GM19238 (cell line): ENCODE data around the gene TUBG2.
A peak's percentile ranks its signal among the peaks of the same experiment; 100 is the strongest.

Experiments used
- DNase-seq: peaks from one replicate; pipeline ENCODE4 v3.0.0; 2011; ENCODE audit warnings: low spot score; ENCODE audit not compliant: insufficient read length

TUBG2 gene

DNA sequence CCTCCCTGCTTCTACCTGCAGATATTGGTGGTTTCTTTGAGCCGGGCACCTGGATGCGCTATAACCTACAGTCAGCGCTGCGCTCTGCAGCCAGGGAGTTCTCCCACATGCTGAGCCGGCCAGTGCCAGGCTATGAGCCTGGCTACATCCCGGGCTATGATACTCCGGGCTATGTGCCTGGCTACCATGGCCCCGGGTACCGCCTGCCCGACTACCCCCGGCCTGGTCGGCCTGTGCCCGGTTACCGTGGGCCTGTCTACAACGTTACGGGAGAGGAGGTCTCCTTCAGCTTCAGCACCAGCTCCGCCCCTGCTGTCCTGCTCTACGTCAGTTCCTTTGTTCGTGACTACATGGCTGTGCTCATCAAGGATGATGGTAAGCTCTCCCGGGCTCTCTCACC, 36.4 kb downstream of the TUBG2 start:
- no peak for DNase-seq

DNA sequence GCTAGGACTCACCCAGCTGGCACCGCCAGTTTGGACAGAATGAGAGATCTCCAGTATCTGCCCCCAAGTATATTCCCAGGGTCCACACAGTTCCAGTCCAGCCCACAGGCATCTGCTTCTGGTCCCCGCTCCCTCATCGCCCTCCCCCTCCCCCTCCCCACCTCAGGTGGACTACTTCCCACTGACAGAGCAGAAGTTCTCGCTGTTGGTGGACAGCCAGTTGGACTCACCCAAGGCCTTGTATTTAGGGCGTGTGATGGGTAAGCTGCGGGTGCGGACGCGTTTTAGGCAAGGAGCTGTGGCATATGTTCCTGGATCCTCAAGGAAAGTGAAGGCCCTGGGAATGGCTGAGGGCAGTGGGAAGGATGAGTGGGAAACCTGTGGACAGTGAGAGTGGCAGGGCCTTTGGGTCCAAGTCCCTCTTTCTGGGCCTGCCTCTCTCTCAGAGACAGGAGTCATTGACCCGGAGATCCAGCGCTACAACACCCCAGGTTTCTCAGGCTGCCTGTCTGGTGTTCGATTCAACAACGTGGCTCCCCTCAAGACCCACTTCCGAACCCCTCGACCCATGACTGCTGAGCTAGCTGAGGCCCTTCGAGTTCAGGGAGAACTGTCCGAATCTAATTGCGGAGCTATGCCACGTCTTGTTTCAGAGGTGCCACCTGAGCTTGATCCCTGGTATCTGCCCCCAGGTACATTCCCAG, 38.2 kb downstream of the TUBG2 start:
- DNase-seq = no peak

DNA sequence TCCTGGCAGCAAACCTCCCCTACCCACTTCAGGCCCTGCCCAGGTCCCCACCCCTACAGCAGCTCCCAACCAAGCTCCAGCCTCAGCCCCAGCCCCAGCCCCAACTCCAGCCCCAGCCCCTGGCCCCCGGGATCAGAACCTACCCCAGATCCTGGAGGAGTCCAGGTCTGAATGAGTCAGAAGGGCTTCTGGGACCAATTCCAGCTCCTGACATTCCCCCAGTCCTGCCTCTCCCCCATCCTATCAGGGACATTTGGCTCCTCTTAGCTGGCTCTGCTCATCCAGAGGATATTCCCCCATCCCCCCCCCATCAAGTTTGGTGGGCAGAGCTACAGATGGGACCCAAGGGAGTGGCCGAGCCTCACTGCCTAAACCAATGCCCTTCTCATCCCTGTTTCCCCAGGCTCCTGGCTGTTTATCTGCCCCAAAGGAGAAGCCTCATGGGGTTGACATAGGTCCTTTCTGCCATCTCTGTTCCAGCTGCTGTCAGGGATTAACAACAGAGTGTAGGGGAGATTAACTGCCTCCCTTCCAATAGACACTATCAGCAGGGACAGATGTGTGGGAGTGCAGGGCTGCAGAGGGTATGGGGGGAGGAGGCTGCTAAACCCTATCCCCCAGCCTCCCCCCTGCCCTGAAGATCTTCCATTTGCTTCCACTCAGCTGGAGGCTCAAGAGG, 39.8 kb downstream of the TUBG2 start:
- no peak for DNase-seq

DNA sequence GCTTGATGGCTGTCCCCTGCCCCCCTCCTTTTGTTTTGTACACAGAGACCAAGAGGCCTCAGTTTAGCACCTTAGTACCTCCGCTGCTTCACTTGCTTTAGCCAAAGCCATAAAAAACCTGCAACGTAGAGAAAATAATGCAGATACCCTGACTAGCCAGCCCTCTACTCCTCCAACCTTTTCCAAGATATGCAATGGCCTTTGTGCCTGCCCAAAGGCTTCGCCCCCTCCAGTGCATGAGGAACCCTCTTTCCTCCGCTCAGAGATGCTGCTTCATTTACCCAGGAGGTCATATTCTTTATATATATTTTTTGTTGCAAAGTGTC, 40.3 kb downstream of the TUBG2 start:
- DNase-seq = no peak

DNA sequence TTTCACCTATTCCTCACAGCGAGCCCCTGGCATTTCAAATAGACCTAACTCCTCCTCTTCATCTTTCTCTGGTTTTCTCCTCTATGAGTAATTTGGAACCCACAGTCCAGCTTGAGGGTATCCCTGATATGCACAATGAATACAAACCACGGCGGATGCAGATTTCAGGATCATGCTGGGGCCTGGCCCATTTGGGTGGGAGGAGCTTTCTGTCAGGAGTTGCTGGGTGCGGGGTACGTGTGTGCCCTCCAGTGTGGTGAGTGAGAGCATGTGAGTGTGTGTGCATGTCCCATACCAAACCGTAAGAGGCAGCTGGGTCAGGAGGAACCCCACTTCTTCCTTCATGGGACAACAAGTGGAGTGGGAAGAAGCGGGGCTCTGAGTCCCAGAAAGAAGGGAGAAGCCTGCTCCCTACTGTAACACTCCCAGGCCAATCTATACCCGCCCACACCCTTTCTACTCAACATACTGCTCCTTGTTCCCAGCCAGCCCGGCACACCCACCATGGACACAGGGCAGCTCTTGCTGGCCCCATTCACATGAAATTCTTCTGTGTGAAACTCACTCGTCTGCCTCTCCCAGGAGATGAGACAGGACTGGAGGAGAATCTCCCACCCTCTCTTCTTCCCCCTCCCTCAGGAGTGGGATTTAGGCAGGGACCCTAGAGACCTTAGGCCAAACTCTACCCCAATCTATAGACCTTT, 41.7 kb downstream of the TUBG2 start:
- DNase-seq = no peak

DNA sequence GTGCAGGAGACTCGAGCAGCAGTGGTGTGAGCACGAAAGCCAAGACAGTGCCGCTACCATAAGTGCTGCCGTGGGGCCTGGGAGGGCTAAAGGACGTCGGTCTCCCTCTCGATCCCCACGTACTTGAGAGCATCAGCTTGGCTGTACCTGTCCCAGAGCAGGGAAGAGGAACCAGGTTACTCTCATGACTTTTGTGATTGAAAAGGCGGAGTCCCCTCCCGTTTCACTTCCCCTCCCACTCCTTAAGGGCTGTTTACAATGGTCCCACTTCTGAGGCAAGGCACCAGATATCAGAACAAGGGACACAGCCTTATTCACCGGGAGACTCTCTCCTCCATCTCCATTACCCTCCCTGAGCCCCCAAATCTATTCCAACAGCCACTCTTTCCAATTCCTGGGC, 43.4 kb downstream of the TUBG2 start:
- no peak for DNase-seq

DNA sequence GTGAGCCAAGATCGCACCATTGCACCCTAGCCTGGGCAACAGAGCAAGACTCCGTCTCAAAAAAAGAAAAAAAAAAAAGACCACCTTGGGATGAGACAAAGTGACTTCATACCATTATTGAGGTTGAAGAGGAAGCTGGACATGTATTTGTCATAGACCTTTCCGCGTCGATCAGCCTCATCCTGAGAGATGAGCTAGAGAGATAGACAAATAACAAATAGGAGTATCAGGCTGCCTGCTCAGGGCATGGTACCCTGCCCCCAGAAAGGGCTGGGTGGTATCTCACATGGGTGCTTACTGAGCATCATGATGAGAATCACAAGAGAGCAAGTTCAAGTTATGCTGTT, 45.4 kb downstream of the TUBG2 start:
- no peak for DNase-seq

DNA sequence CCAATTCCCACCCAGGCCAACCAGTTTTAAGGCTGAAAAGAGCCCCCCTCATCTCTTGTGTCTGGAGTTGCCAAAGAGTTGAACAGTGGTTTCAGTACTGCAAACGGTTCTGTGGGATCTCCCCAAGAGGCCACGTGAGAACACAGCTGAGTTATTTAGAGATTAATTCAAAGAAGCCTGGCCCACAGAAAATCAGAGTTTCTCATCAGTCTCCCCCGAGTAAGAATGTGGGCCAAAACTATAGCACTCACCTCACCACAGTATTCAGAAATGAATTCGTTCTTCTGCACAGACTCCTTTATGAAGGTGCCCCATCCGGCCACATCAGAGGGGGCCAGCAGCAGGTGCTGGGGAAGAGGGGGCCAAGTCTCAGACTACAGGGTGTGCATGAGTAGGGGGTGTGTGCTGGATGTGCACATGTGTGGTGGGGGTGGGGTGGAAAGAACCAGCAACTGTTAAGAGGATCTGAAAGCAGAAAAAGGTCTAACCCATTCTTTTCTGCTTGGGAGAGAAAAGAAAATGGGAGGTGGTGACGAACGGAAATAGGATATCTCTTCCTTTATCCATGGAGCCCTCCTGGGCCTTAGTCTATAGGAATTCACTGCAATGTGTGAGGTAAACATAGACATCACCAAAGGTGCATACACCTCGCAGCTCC, 45.9 kb downstream of the TUBG2 start:
- DNase-seq = peak; percentile 58

DNA sequence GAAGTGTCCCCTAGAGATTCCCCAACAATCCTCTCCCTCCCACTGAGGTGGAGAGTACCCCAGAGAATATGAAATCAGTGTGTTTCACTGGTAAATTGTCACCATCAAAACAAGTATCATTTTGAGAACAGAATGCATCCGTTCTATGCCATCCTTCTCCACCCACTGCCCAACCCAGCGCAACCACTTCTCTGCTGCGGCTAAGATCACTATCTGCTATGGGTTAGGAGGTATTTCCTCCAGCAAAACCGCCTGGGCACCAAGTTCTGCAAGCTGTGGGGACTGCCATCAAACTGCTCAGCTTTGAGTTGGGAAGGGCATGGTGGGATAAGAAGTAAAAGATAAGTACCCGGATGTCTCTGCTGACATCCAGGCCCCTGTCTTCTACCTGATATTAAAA, 47.6 kb downstream of the TUBG2 start:
- no peak for DNase-seq

DNA sequence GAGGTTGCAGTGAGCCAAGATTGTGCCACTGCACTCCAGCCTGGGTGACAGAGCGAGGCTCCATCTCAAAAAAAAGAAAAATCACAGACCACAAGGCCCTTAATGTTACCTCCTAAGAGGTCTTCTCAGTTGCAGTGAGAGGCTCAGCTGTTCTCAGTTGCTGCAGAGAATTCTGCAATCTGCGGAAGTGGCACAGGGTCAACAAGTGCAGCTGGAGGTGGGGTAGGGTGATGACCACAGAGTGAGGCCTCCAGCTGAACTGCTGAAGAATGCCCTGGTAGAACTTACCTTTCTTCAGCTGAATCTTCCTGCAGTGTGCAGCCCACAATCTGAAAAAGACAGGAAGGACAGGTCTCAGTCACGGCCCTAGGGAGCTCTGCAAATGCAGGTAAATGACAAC, 49.5 kb downstream of the TUBG2 start:
- DNase-seq = no peak

DNA sequence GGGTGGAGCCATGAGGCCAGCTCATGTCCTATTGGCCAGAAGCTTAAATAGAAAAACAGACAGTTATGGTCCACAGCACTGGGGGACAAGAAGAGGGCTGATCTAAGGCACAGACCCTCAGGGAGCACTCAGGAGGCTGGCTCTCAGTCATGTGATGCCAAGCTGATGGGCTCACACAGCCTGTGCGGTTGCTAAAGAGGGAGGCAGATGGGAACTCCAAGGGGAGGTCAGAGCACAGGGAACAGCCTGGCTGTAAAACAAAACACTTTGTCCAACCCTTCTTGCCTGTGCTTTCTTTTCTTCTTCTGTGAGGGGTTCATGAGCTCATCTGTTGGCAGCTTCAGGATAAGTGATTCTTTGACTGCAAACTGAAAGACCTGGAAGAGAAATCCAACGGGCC, 50.5 kb downstream of the TUBG2 start:
- DNase-seq = no peak
